H1 (cell line): ENCODE data around the gene SASS6. TPM values are rescaled to one million over a fixed set of nuclear protein-coding genes. Genes with fewer than 3 reads are reported as not detected.

Source experiments
- CTCF ChIA-PET: fragments of 300-600 bp; sonication (Branson Sonifier 250); formaldehyde crosslinking; loops from one replicate; lab custom pipeline; 2021; ENCODE audit not compliant: partially characterized antibody; lab: Charles Lee
- POLR2A ChIA-PET: fragments of 300-600 bp; sonication (Branson Sonifier 250); formaldehyde crosslinking; loops from one replicate; lab custom pipeline; 2021; ENCODE audit warnings: inconsistent platforms; ENCODE audit not compliant: partially characterized antibody; lab: Charles Lee
- DNase-seq, 2 experiments: peaks; one replicate each; pipeline versions ENCODE4 v3.0.0 to v3.0.0-alpha.2; 2010 to 2022; ENCODE audit warnings: low spot score in 2 of 2, low read depth in 1 of 2, mixed read lengths in 1 of 2
- FAIRE-seq: peaks from 2 replicates; lab custom pipeline; 2011; peaks lifted over from hg19 to GRCh38; lab: Jason Lieb, UNC
- H2AFZ ChIP-seq: 2 replicates; pipeline ENCODE4 v1.8.1; 2012; ENCODE audit warnings: low read length, inconsistent platforms
- H2AK5ac ChIP-seq: 2 replicates; pipeline ENCODE4 v1.6.1; 2013; ENCODE audit warnings: low read depth, low read length
- H2BK120ac ChIP-seq: replicated peaks from 2 replicates; pipeline ENCODE3; 2013; ENCODE audit warnings: low read depth, low read length, inconsistent platforms
- H2BK12ac ChIP-seq: 2 replicates; pipeline ENCODE4 v1.6.1; 2013; ENCODE audit warnings: low read depth, low read length
- H2BK15ac ChIP-seq: 2 replicates; pipeline ENCODE4 v1.6.1; 2013; ENCODE audit warnings: low read length
- H2BK20ac ChIP-seq: 2 replicates; pipeline ENCODE4 v1.6.1; 2013; ENCODE audit warnings: low read length
- H2BK5ac ChIP-seq: 2 replicates; pipeline ENCODE4 v1.6.1; 2013; ENCODE audit warnings: low read depth, low read length
- H3K14ac ChIP-seq: 2 replicates; pipeline ENCODE4 v1.6.1; 2013; ENCODE audit warnings: inconsistent platforms; ENCODE audit not compliant: insufficient read length
- H3K18ac ChIP-seq: 2 replicates; pipeline ENCODE4 v1.6.1; 2013; ENCODE audit warnings: low read length; ENCODE audit errors: extremely low read depth
- H3K23ac ChIP-seq: 2 replicates; pipeline ENCODE4 v1.6.1; 2013; ENCODE audit warnings: inconsistent platforms; ENCODE audit not compliant: insufficient read length
- H3K23me2 ChIP-seq: 2 replicates; pipeline ENCODE4 v1.6.1; 2013; ENCODE audit warnings: low read depth, low read length
- H3K27ac ChIP-seq: 2 replicates; pipeline ENCODE4 v1.6.1; 2011; ENCODE audit warnings: low read depth, low read length, inconsistent platforms
- H3K27me3 ChIP-seq, 4 experiments: replicated peaks in 1 of 4; 1 replicate in 1 of 4; 2 replicates in 3 of 4; pipeline versions ENCODE4 v1.6.1 to v1.8.1; 2011 to 2013; ENCODE audit warnings: low read length in 3 of 4, mild to moderate bottlenecking in 3 of 4, inconsistent platforms in 2 of 4, mixed read lengths in 2 of 4, moderate library complexity in 1 of 4; ENCODE audit not compliant: control insufficient read depth in 3 of 4, insufficient read depth in 3 of 4; ENCODE audit errors: extremely low read depth in 1 of 4
- H3K36me3 ChIP-seq, 4 experiments: 2 replicates each; pipeline versions ENCODE4 v1.6.1 to v1.8.1; 2011 to 2013; ENCODE audit warnings: mild to moderate bottlenecking in 4 of 4, low read length in 3 of 4, moderate library complexity in 2 of 4, control low read depth in 1 of 4, inconsistent platforms in 1 of 4; ENCODE audit not compliant: insufficient read depth in 4 of 4, control insufficient read depth in 2 of 4
- H3K4ac ChIP-seq: replicated peaks from 2 replicates; pipeline ENCODE3; 2013; ENCODE audit warnings: low read length, low read depth, mixed read lengths, inconsistent platforms; ENCODE audit not compliant: insufficient read length
- H3K4me1 ChIP-seq, 4 experiments: replicated peaks in 1 of 4; 1 replicate in 1 of 4; 2 replicates in 3 of 4; pipeline versions ENCODE4 v1.6.1 to v1.8.1; 2011 to 2013; ENCODE audit warnings: low read length in 3 of 4, inconsistent platforms in 2 of 4, mixed read lengths in 1 of 4; ENCODE audit not compliant: insufficient read depth in 4 of 4, control insufficient read depth in 3 of 4
- H3K4me2 ChIP-seq, 2 experiments: 2 replicates each; pipeline versions ENCODE4 v1.6.1 to v1.8.1; 2011 to 2013; ENCODE audit warnings: low read depth in 2 of 2, low read length in 2 of 2, control low read depth in 1 of 2, inconsistent platforms in 1 of 2, mild to moderate bottlenecking in 1 of 2; ENCODE audit not compliant: insufficient read depth in 1 of 2
- H3K4me3 ChIP-seq, 4 experiments: fragments of 200-600, 300-600 bp in 1 of 4; sonication (generic), shearing (Covaris generic), sonication (Bioruptor Twin) in 1 of 4; 2 replicates each; pipeline versions ENCODE4 v1.5.1 to v1.8.1; 2011 to 2016; ENCODE audit warnings: low read length in 4 of 4, low read depth in 3 of 4, control low read depth in 2 of 4, inconsistent platforms in 2 of 4, mild to moderate bottlenecking in 2 of 4, mixed read lengths in 1 of 4, moderate library complexity in 1 of 4; ENCODE audit not compliant: insufficient read depth in 2 of 4; ENCODE audit errors: extremely low read depth in 1 of 4
- H3K56ac ChIP-seq: replicated peaks from 2 replicates; pipeline ENCODE3; 2013; ENCODE audit warnings: low read depth, mild to moderate bottlenecking, mixed read lengths, low read length, inconsistent platforms; ENCODE audit not compliant: insufficient read length
- H3K79me1 ChIP-seq: 2 replicates; pipeline ENCODE4 v1.6.1; 2013; ENCODE audit warnings: low read depth, low read length, control low read depth
- H3K79me2 ChIP-seq, 2 experiments: 2 replicates each; pipeline versions ENCODE4 v1.6.1 to v1.8.1; 2012 to 2013; ENCODE audit warnings: low read length in 2 of 2, mild to moderate bottlenecking in 2 of 2, inconsistent platforms in 1 of 2; ENCODE audit not compliant: insufficient read depth in 2 of 2, control insufficient read depth in 1 of 2
- H3K9ac ChIP-seq, 4 experiments: replicated peaks in 1 of 4; 1 replicate in 1 of 4; 2 replicates in 3 of 4; pipeline versions ENCODE4 v1.6.1 to v1.8.1; 2011 to 2013; ENCODE audit warnings: low read depth in 3 of 4, low read length in 3 of 4, control low read depth in 2 of 4, mild to moderate bottlenecking in 2 of 4, moderate library complexity in 2 of 4, inconsistent platforms in 1 of 4; ENCODE audit errors: extremely low read depth in 1 of 4
- H3K9me3 ChIP-seq, 2 experiments: 2 replicates each; pipeline versions ENCODE4 v1.6.1 to v1.8.1; 2012 to 2013; ENCODE audit warnings: mild to moderate bottlenecking in 2 of 2, moderate library complexity in 2 of 2, control low read depth in 1 of 2, inconsistent platforms in 1 of 2, low read depth in 1 of 2, low read length in 1 of 2, mixed read lengths in 1 of 2; ENCODE audit not compliant: insufficient read depth in 2 of 2
- H4K20me1 ChIP-seq, 2 experiments: replicated peaks in 1 of 2; 2 replicates each; pipeline versions ENCODE3 to v1.8.1; 2011 to 2013; ENCODE audit warnings: inconsistent platforms in 2 of 2, low read length in 2 of 2, mild to moderate bottlenecking in 1 of 2; ENCODE audit not compliant: insufficient read depth in 2 of 2, control insufficient read depth in 1 of 2
- H4K5ac ChIP-seq: 2 replicates; pipeline ENCODE4 v1.6.1; 2013; ENCODE audit warnings: low read length, low read depth, mixed read lengths, inconsistent platforms; ENCODE audit not compliant: insufficient read length
- H4K8ac ChIP-seq: 2 replicates; pipeline ENCODE4 v1.8.0; 2013; ENCODE audit warnings: mild to moderate bottlenecking, moderate library complexity, low read length, inconsistent platforms; ENCODE audit not compliant: insufficient read depth; ENCODE audit errors: extremely low read depth
- H4K91ac ChIP-seq: replicated peaks from 2 replicates; pipeline ENCODE3; 2013; ENCODE audit warnings: low read length, mixed read lengths, inconsistent platforms; ENCODE audit not compliant: insufficient read length
- BACH1 ChIP-seq: IDR thresholded peaks from 2 replicates; pipeline ENCODE4 v1.6.1; 2012; ENCODE audit warnings: low read length, improper control_type of control experiment
- BRCA1 ChIP-seq: IDR thresholded peaks from 2 replicates; pipeline ENCODE4 v1.6.1; 2012; ENCODE audit warnings: low read depth, low read length, improper control_type of control experiment
- GABPA ChIP-seq: IDR thresholded peaks from 2 replicates; pipeline ENCODE4 v1.6.1; 2011; ENCODE audit warnings: mild to moderate bottlenecking, low read length, moderate library complexity, borderline replicate concordance; ENCODE audit not compliant: insufficient read depth
- KDM5A ChIP-seq: fragments of 200-600 bp; IDR thresholded peaks from 2 replicates; pipeline ENCODE4 v1.7.1; 2012; ENCODE audit warnings: mild to moderate bottlenecking, low read length, inconsistent platforms, mixed read lengths
- NANOG ChIP-seq: IDR thresholded peaks from 2 replicates; pipeline ENCODE4 v1.6.1; 2011; ENCODE audit warnings: low read length, low read depth, mild to moderate bottlenecking, inconsistent platforms; ENCODE audit not compliant: insufficient read depth, poor library complexity, severe bottlenecking
- PHF8 ChIP-seq: fragments of 200-600 bp; sonication (generic); conservative IDR thresholded peaks from 2 replicates; pipeline ENCODE4 v1.7.1; 2012; ENCODE audit warnings: low read depth, mild to moderate bottlenecking, inconsistent platforms, low read length, moderate library complexity
- SP1 ChIP-seq: IDR thresholded peaks from 2 replicates; pipeline ENCODE4 v1.6.1; 2011; ENCODE audit warnings: low read depth, low read length
- ZNF274 ChIP-seq: IDR thresholded peaks from 2 replicates; pipeline ENCODE4 v1.7.0; 2012; ENCODE audit warnings: low read length, borderline replicate concordance; ENCODE audit errors: extremely low read depth
- WGBS, 2 experiments: shearing (Covaris generic) in 1 of 2; methylation state at CpG; one replicate each; pipeline versions ENCODE4 v1.1.6 to v1.1.7; 2013 to 2015; ENCODE audit warnings: low lambda C conversion rate in 2 of 2, mixed read lengths in 2 of 2, inconsistent platforms in 1 of 2, low coverage in 1 of 2, missing lambda C conversion rate in 1 of 2; ENCODE audit not compliant: insufficient replicate concordance in 2 of 2, insufficient coverage in 1 of 2, insufficient read length in 1 of 2; ENCODE audit errors: extremely low coverage in 1 of 2, missing lambda C conversion rate in 1 of 2; 5-methylcytosine and 5-hydroxymethylcytosine counted together
- polyA plus RNA-seq, 7 experiments: library from polyadenylated mRNA; depleted of rRNA in 3 of 7; stranded (reverse) in 5 of 7; unstranded in 2 of 7; fragments of >200 nt in 5 of 7; fragments of 200-250 nt in 2 of 7; gene quantifications; 1 replicate in 5 of 7; 2 replicates in 1 of 7; 4 replicates in 1 of 7; pipeline versions ENCODE4 v1.2.1 to v1.2.3, GENCODE V29; 2011 to 2013; ENCODE audit warnings: missing spikeins in 2 of 7, mixed read lengths in 2 of 7
- total RNA-seq: library from RNA; stranded (reverse); fragmentation: NEBNext Ultra II Directional; extraction: Animal tissue kit (Norgen Biotek cat#: 25700); gene quantifications from 2 replicates; pipeline ENCODE4 v1.2.1, GENCODE V29; 2021
- TF ChIP-seq, protein P1 (sequence below): IDR thresholded peaks from 2 replicates; pipeline ENCODE4 v1.6.1; 2011; ENCODE audit warnings: low read length, improper control_type of control experiment
- TF ChIP-seq, protein P2 (sequence below): IDR thresholded peaks from 2 replicates; pipeline ENCODE4 v1.6.1; 2012; ENCODE audit warnings: inconsistent platforms

SASS6 gene
- total and polyA plus RNA-seq, 2 of the 8 experiments (the other 6 are each of a cell fraction or from before 2014, with no cell fraction given): 1.2 to 13.8 TPM

DNA sequence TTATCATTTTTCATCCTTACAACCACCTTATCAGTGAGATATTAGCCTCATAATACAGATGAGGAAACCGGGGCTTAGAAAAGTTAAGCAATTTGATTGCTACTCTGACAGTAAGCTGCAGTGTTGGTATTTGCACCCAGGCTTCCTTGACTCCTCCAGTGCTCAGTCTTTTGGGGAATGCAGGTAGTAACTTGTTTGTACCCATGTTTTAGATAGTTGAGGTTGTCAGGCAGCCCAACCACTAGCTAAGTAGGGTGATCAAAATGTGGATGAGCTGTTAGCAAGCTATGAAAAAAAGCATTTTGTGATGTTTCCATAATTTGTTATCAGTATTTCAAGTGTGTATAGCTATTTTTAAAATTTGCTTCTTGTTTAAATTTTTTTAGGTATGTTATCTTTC lies 80.8 kb downstream of the SASS6 start:
- CTCF ChIA-PET: interaction anchor here (1.5 kb wide), 2 partner anchors 403 to 407 kb away, joined by 3 read pairs; no protein-coding TSS in a partner anchor
- H2BK12ac ChIP-seq: no peak overlapping the region
- peaks cover 0 to 6% (median 3%) of the 10 kb centered on the region in 4 experiments; a peak in 2 of 7 replicates for H3K4me1 ChIP-seq
- no peak overlapping the region for H4K91ac ChIP-seq
- peaks cover 0 to 15% (median 0%) of the 10 kb centered on the region in 4 experiments; a peak in 1 of 8 replicates for H3K36me3 ChIP-seq
- H4K20me1 ChIP-seq: peaks cover 3 to 9% of the 10 kb centered on the region in 2 experiments
- H2BK20ac ChIP-seq: no peak overlapping the region
- H3K4ac ChIP-seq: no peak overlapping the region
- H3K18ac ChIP-seq: no peak overlapping the region
- no peaks in the 10 kb centered on the region for H3K9me3 ChIP-seq
- POLR2A ChIA-PET: no interaction called here
- no peaks in the 10 kb centered on the region for H3K27me3 ChIP-seq
- H4K8ac ChIP-seq: no peak overlapping the region
- H2BK120ac ChIP-seq: no peak overlapping the region
- WGBS, 2 experiments: 96% methylated on average over 1 of the region's 1 CpG; no CpG with 5 or more reads in 1 of the 2 experiments
- no peak overlapping the region for H2AFZ ChIP-seq
- no peak overlapping the region for H2BK5ac ChIP-seq
- no peak overlapping the region for H3K27ac ChIP-seq
- no peak overlapping the region for H2BK15ac ChIP-seq
- H3K4me2 ChIP-seq: no peak overlapping the region
- DNase-seq (no peak), FAIRE-seq (no peak)
- H3K4me3 ChIP-seq: no peak overlapping the region
- no peak overlapping the region for H4K5ac ChIP-seq
- no peak overlapping the region for H3K14ac ChIP-seq
- H3K9ac ChIP-seq: no peak overlapping the region
- H3K79me2 ChIP-seq: peaks cover 0 to 66% of the 10 kb centered on the region in 2 experiments; a peak in 3 of 4 replicates
- peaks cover 4% of the 10 kb centered on the region for H3K79me1 ChIP-seq
- H2AK5ac ChIP-seq: no peak overlapping the region
- no peak overlapping the region for H3K23ac ChIP-seq
- H3K23me2 ChIP-seq: no peaks in the 10 kb centered on the region
- no peak overlapping the region for H3K56ac ChIP-seq
- TF ChIP-seq KDM5A: no peak
- TF ChIP-seq PHF8: no peak
- no peak for TF ChIP-seq BRCA1
- TF ChIP-seq, protein P1, sequence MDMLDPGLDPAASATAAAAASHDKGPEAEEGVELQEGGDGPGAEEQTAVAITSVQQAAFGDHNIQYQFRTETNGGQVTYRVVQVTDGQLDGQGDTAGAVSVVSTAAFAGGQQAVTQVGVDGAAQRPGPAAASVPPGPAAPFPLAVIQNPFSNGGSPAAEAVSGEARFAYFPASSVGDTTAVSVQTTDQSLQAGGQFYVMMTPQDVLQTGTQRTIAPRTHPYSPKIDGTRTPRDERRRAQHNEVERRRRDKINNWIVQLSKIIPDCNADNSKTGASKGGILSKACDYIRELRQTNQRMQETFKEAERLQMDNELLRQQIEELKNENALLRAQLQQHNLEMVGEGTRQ: no peak
- TF ChIP-seq ZNF274: no peak
- no peak for TF ChIP-seq NANOG
- TF ChIP-seq, protein P2, sequence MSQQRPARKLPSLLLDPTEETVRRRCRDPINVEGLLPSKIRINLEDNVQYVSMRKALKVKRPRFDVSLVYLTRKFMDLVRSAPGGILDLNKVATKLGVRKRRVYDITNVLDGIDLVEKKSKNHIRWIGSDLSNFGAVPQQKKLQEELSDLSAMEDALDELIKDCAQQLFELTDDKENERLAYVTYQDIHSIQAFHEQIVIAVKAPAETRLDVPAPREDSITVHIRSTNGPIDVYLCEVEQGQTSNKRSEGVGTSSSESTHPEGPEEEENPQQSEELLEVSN: no peak
- no peak for TF ChIP-seq BACH1
- no peak for TF ChIP-seq GABPA
- TF ChIP-seq SP1: no peak
